H1 (cell line): ENCODE measurements around the gene ESYT2. TPM values are rescaled to one million over a fixed set of nuclear protein-coding genes. Genes with fewer than 3 reads are reported as not detected.

Experiments
- CTCF ChIA-PET: fragments of 300-600 bp; sonication (Branson Sonifier 250); formaldehyde crosslinking; loops from one replicate; lab custom pipeline; 2021; ENCODE audit not compliant: partially characterized antibody; lab: Charles Lee
- POLR2A ChIA-PET: fragments of 300-600 bp; sonication (Branson Sonifier 250); formaldehyde crosslinking; loops from one replicate; lab custom pipeline; 2021; ENCODE audit warnings: inconsistent platforms; ENCODE audit not compliant: partially characterized antibody; lab: Charles Lee
- DNase-seq, 2 experiments: peaks; one replicate each; pipeline versions ENCODE4 v3.0.0 to v3.0.0-alpha.2; 2010 to 2022; ENCODE audit warnings: low spot score in 2 of 2, low read depth in 1 of 2, mixed read lengths in 1 of 2
- FAIRE-seq: peaks from 2 replicates; lab custom pipeline; 2011; peaks lifted over from hg19 to GRCh38; lab: Jason Lieb, UNC
- H2AFZ ChIP-seq: 2 replicates; pipeline ENCODE4 v1.8.1; 2012; ENCODE audit warnings: low read length, inconsistent platforms
- H2AK5ac ChIP-seq: 2 replicates; pipeline ENCODE4 v1.6.1; 2013; ENCODE audit warnings: low read depth, low read length
- H2BK120ac ChIP-seq: replicated peaks from 2 replicates; pipeline ENCODE3; 2013; ENCODE audit warnings: low read depth, low read length, inconsistent platforms
- H2BK12ac ChIP-seq: 2 replicates; pipeline ENCODE4 v1.6.1; 2013; ENCODE audit warnings: low read depth, low read length
- H2BK15ac ChIP-seq: 2 replicates; pipeline ENCODE4 v1.6.1; 2013; ENCODE audit warnings: low read length
- H2BK20ac ChIP-seq: 2 replicates; pipeline ENCODE4 v1.6.1; 2013; ENCODE audit warnings: low read length
- H2BK5ac ChIP-seq: 2 replicates; pipeline ENCODE4 v1.6.1; 2013; ENCODE audit warnings: low read depth, low read length
- H3K14ac ChIP-seq: 2 replicates; pipeline ENCODE4 v1.6.1; 2013; ENCODE audit warnings: inconsistent platforms; ENCODE audit not compliant: insufficient read length
- H3K18ac ChIP-seq: 2 replicates; pipeline ENCODE4 v1.6.1; 2013; ENCODE audit warnings: low read length; ENCODE audit errors: extremely low read depth
- H3K23ac ChIP-seq: 2 replicates; pipeline ENCODE4 v1.6.1; 2013; ENCODE audit warnings: inconsistent platforms; ENCODE audit not compliant: insufficient read length
- H3K23me2 ChIP-seq: 2 replicates; pipeline ENCODE4 v1.6.1; 2013; ENCODE audit warnings: low read depth, low read length
- H3K27ac ChIP-seq: 2 replicates; pipeline ENCODE4 v1.6.1; 2011; ENCODE audit warnings: low read depth, low read length, inconsistent platforms
- H3K27me3 ChIP-seq, 4 experiments: replicated peaks in 1 of 4; 1 replicate in 1 of 4; 2 replicates in 3 of 4; pipeline versions ENCODE4 v1.6.1 to v1.8.1; 2011 to 2013; ENCODE audit warnings: low read length in 3 of 4, mild to moderate bottlenecking in 3 of 4, inconsistent platforms in 2 of 4, mixed read lengths in 2 of 4, moderate library complexity in 1 of 4; ENCODE audit not compliant: control insufficient read depth in 3 of 4, insufficient read depth in 3 of 4; ENCODE audit errors: extremely low read depth in 1 of 4
- H3K36me3 ChIP-seq, 4 experiments: 2 replicates each; pipeline versions ENCODE4 v1.6.1 to v1.8.1; 2011 to 2013; ENCODE audit warnings: mild to moderate bottlenecking in 4 of 4, low read length in 3 of 4, moderate library complexity in 2 of 4, control low read depth in 1 of 4, inconsistent platforms in 1 of 4; ENCODE audit not compliant: insufficient read depth in 4 of 4, control insufficient read depth in 2 of 4
- H3K4ac ChIP-seq: replicated peaks from 2 replicates; pipeline ENCODE3; 2013; ENCODE audit warnings: low read length, low read depth, mixed read lengths, inconsistent platforms; ENCODE audit not compliant: insufficient read length
- H3K4me1 ChIP-seq, 4 experiments: replicated peaks in 1 of 4; 1 replicate in 1 of 4; 2 replicates in 3 of 4; pipeline versions ENCODE4 v1.6.1 to v1.8.1; 2011 to 2013; ENCODE audit warnings: low read length in 3 of 4, inconsistent platforms in 2 of 4, mixed read lengths in 1 of 4; ENCODE audit not compliant: insufficient read depth in 4 of 4, control insufficient read depth in 3 of 4
- H3K4me2 ChIP-seq, 2 experiments: 2 replicates each; pipeline versions ENCODE4 v1.6.1 to v1.8.1; 2011 to 2013; ENCODE audit warnings: low read depth in 2 of 2, low read length in 2 of 2, control low read depth in 1 of 2, inconsistent platforms in 1 of 2, mild to moderate bottlenecking in 1 of 2; ENCODE audit not compliant: insufficient read depth in 1 of 2
- H3K4me3 ChIP-seq, 4 experiments: fragments of 200-600, 300-600 bp in 1 of 4; sonication (generic), shearing (Covaris generic), sonication (Bioruptor Twin) in 1 of 4; 2 replicates each; pipeline versions ENCODE4 v1.5.1 to v1.8.1; 2011 to 2016; ENCODE audit warnings: low read length in 4 of 4, low read depth in 3 of 4, control low read depth in 2 of 4, inconsistent platforms in 2 of 4, mild to moderate bottlenecking in 2 of 4, mixed read lengths in 1 of 4, moderate library complexity in 1 of 4; ENCODE audit not compliant: insufficient read depth in 2 of 4; ENCODE audit errors: extremely low read depth in 1 of 4
- H3K56ac ChIP-seq: replicated peaks from 2 replicates; pipeline ENCODE3; 2013; ENCODE audit warnings: low read depth, mild to moderate bottlenecking, mixed read lengths, low read length, inconsistent platforms; ENCODE audit not compliant: insufficient read length
- H3K79me1 ChIP-seq: 2 replicates; pipeline ENCODE4 v1.6.1; 2013; ENCODE audit warnings: low read depth, low read length, control low read depth
- H3K79me2 ChIP-seq, 2 experiments: 2 replicates each; pipeline versions ENCODE4 v1.6.1 to v1.8.1; 2012 to 2013; ENCODE audit warnings: low read length in 2 of 2, mild to moderate bottlenecking in 2 of 2, inconsistent platforms in 1 of 2; ENCODE audit not compliant: insufficient read depth in 2 of 2, control insufficient read depth in 1 of 2
- H3K9ac ChIP-seq, 4 experiments: replicated peaks in 1 of 4; 1 replicate in 1 of 4; 2 replicates in 3 of 4; pipeline versions ENCODE4 v1.6.1 to v1.8.1; 2011 to 2013; ENCODE audit warnings: low read depth in 3 of 4, low read length in 3 of 4, control low read depth in 2 of 4, mild to moderate bottlenecking in 2 of 4, moderate library complexity in 2 of 4, inconsistent platforms in 1 of 4; ENCODE audit errors: extremely low read depth in 1 of 4
- H3K9me3 ChIP-seq, 2 experiments: 2 replicates each; pipeline versions ENCODE4 v1.6.1 to v1.8.1; 2012 to 2013; ENCODE audit warnings: mild to moderate bottlenecking in 2 of 2, moderate library complexity in 2 of 2, control low read depth in 1 of 2, inconsistent platforms in 1 of 2, low read depth in 1 of 2, low read length in 1 of 2, mixed read lengths in 1 of 2; ENCODE audit not compliant: insufficient read depth in 2 of 2
- H4K20me1 ChIP-seq, 2 experiments: replicated peaks in 1 of 2; 2 replicates each; pipeline versions ENCODE3 to v1.8.1; 2011 to 2013; ENCODE audit warnings: inconsistent platforms in 2 of 2, low read length in 2 of 2, mild to moderate bottlenecking in 1 of 2; ENCODE audit not compliant: insufficient read depth in 2 of 2, control insufficient read depth in 1 of 2
- H4K5ac ChIP-seq: 2 replicates; pipeline ENCODE4 v1.6.1; 2013; ENCODE audit warnings: low read length, low read depth, mixed read lengths, inconsistent platforms; ENCODE audit not compliant: insufficient read length
- H4K8ac ChIP-seq: 2 replicates; pipeline ENCODE4 v1.8.0; 2013; ENCODE audit warnings: mild to moderate bottlenecking, moderate library complexity, low read length, inconsistent platforms; ENCODE audit not compliant: insufficient read depth; ENCODE audit errors: extremely low read depth
- H4K91ac ChIP-seq: replicated peaks from 2 replicates; pipeline ENCODE3; 2013; ENCODE audit warnings: low read length, mixed read lengths, inconsistent platforms; ENCODE audit not compliant: insufficient read length
- EGR1 ChIP-seq: IDR thresholded peaks from 2 replicates; pipeline ENCODE4 v1.6.1; 2011; ENCODE audit warnings: low read depth, low read length, borderline replicate concordance
- EZH2 ChIP-seq: fragments of 200-600 bp; sonication (generic); IDR thresholded peaks from 2 replicates; pipeline ENCODE4 v1.7.1; 2012; ENCODE audit warnings: low read depth, mild to moderate bottlenecking, moderate library complexity, low read length, inconsistent platforms; ENCODE audit not compliant: severe bottlenecking
- HDAC6 ChIP-seq: IDR thresholded peaks from one replicate; pipeline ENCODE4 v1.7.1; 2012; ENCODE audit warnings: low read depth, mild to moderate bottlenecking, inconsistent platforms, low read length, moderate library complexity
- KDM4A ChIP-seq: IDR thresholded peaks from one replicate; pipeline ENCODE4 v1.7.1; 2012; ENCODE audit warnings: low read depth, mild to moderate bottlenecking, moderate library complexity, low read length, inconsistent platforms; ENCODE audit not compliant: severe bottlenecking
- NANOG ChIP-seq: IDR thresholded peaks from 2 replicates; pipeline ENCODE4 v1.6.1; 2011; ENCODE audit warnings: low read length, low read depth, mild to moderate bottlenecking, inconsistent platforms; ENCODE audit not compliant: insufficient read depth, poor library complexity, severe bottlenecking
- RXRA ChIP-seq: IDR thresholded peaks from 2 replicates; pipeline ENCODE4 v1.6.1; 2011; ENCODE audit warnings: low read depth, mild to moderate bottlenecking, low read length, moderate library complexity; ENCODE audit not compliant: insufficient read depth
- SP4 ChIP-seq: IDR thresholded peaks from 2 replicates; pipeline ENCODE4 v1.6.1; 2012; ENCODE audit warnings: low read length, inconsistent platforms
- WGBS, 2 experiments: shearing (Covaris generic) in 1 of 2; methylation state at CpG; one replicate each; pipeline versions ENCODE4 v1.1.6 to v1.1.7; 2013 to 2015; ENCODE audit warnings: low lambda C conversion rate in 2 of 2, mixed read lengths in 2 of 2, inconsistent platforms in 1 of 2, low coverage in 1 of 2, missing lambda C conversion rate in 1 of 2; ENCODE audit not compliant: insufficient replicate concordance in 2 of 2, insufficient coverage in 1 of 2, insufficient read length in 1 of 2; ENCODE audit errors: extremely low coverage in 1 of 2, missing lambda C conversion rate in 1 of 2; 5-methylcytosine and 5-hydroxymethylcytosine counted together
- polyA plus RNA-seq, 7 experiments: library from polyadenylated mRNA; depleted of rRNA in 3 of 7; stranded (reverse) in 5 of 7; unstranded in 2 of 7; fragments of >200 nt in 5 of 7; fragments of 200-250 nt in 2 of 7; gene quantifications; 1 replicate in 5 of 7; 2 replicates in 1 of 7; 4 replicates in 1 of 7; pipeline versions ENCODE4 v1.2.1 to v1.2.3, GENCODE V29; 2011 to 2013; ENCODE audit warnings: missing spikeins in 2 of 7, mixed read lengths in 2 of 7
- total RNA-seq: library from RNA; stranded (reverse); fragmentation: NEBNext Ultra II Directional; extraction: Animal tissue kit (Norgen Biotek cat#: 25700); gene quantifications from 2 replicates; pipeline ENCODE4 v1.2.1, GENCODE V29; 2021

The ESYT2 gene
- total and polyA plus RNA-seq, 2 of the 8 experiments (the other 6 are each of a cell fraction or from before 2014, with no cell fraction given), result 27.0 to 37.5 TPM

- no peak for DNase-seq
- Histone ChIP-seq H3K23me2 (no peaks in the 10 kb centered on the region; the same call in 1 of the 2 replicates), H4K8ac (no peak overlapping the region), H3K18ac (no peak overlapping the region), H2BK5ac (no peak overlapping the region), H3K27me3 (no peaks in the 10 kb centered on the region), H3K14ac (no peak overlapping the region), H3K27ac (no peak overlapping the region), H3K4me2 (no peak overlapping the region), H4K5ac (no peak overlapping the region), H2BK12ac (no peak overlapping the region), H3K36me3 (peaks cover 10 to 45% (median 22%) of the 10 kb centered on the region in 4 experiments), H2AFZ (no peak overlapping the region), H3K4me1 (no peaks in the 10 kb centered on the region), H3K79me1 (no peaks in the 10 kb centered on the region), H3K4me3 (no peak overlapping the region), H2BK20ac (no peak overlapping the region), H3K56ac (no peak overlapping the region), H3K9me3 (no peaks in the 10 kb centered on the region), H4K20me1 (peaks cover 2% of the 10 kb centered on the region in 2 experiments), H4K91ac (no peak overlapping the region), H3K4ac (no peak overlapping the region), H3K9ac (no peak overlapping the region), H2BK120ac (no peak overlapping the region), H3K23ac (no peak overlapping the region), H2BK15ac (no peak overlapping the region), H2AK5ac (no peak overlapping the region), H3K79me2 (no peaks in the 10 kb centered on the region)
- TF ChIP-seq KDM4A (no peak), NANOG (no peak), SP4 (no peak), EGR1 (no peak), HDAC6 (no peak), EZH2 (no peak), RXRA (no peak)
- ChIA-PET POLR2A (no interaction called here), CTCF (interaction anchor here (1.9 to 2.8 kb wide), 2 partner anchors 10 to 23 kb away, joined by 4 to 29 read pairs; no protein-coding TSS in a partner anchor)
- no peak for FAIRE-seq
- 96% methylated on average over 4 of the region's 4 CpGs; no CpG with 5 or more reads in 1 of the 2 experiments for WGBS, 2 experiments
Measured at GRCh38 chr7:158744070-158744469, 85.2 kb downstream of the ESYT2 start.
